ENCODE measurements around the gene COBL.
"Not testable (repeated sequence)": the region's sequence is repeated elsewhere in the genome, so short reads cannot be mapped to it uniquely, and the experiment has no call there.

Gene COBL

DNA sequence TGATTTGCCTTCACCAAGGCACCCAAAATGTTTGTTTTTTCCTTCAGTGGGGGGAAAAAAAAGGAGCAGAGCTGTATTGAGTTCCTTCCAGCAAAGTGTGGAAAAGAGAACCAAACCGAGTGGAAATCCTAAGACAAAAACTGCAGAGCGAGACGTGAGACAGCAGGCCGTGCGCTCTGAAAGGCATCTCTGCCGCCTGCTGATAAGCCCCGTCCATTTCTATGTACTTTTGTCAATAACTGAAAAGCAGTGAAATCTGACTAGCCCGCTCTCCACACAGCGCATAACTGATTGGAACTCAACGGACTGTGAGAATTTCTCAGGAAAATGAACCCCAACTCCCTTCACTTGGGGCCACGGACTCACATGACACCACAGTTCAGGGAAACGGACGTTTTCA, 83.2 kb downstream of the COBL start:
- DNase-seq (ENCODE audit: low read depth in 3 of 3): no peak

DNA sequence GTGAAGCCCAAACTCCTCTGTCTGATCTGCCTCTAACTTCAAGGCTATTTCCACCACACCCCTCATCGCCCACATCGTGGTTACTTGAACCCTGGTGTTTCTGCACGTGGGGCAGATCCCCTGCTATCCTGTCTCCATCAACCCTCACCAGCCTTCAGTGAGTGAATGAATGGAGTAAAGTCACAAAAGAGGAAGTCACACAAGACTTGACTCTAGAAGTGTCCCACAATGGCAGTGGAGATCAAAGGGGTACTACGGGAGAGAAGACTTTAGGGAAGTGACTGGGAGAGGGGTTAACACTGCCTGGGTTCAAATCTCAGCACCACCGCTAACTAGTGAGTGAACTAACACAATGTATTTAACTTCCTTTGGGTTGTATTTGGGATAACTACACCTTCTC, 85.9 kb downstream of the COBL start:
- no peak for DNase-seq (ENCODE audit: low read depth in 3 of 3)

DNA sequence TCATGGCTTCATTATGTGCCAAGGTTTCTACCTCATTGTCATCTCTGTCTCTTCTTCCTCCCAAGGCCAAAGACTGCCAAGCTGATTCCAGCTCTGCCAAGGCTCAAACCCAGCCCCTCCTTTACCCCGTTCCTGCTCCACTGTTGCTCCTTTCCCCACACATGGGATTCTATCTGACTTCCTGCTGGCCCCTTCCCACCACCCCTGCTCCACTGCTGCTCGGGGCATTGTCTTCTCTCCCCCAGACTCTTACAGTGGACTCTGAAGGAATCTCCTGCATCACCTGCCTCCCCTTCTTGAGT, 86.3 kb downstream of the COBL start:
- no peak for DNase-seq (ENCODE audit: low read depth in 3 of 3)

DNA sequence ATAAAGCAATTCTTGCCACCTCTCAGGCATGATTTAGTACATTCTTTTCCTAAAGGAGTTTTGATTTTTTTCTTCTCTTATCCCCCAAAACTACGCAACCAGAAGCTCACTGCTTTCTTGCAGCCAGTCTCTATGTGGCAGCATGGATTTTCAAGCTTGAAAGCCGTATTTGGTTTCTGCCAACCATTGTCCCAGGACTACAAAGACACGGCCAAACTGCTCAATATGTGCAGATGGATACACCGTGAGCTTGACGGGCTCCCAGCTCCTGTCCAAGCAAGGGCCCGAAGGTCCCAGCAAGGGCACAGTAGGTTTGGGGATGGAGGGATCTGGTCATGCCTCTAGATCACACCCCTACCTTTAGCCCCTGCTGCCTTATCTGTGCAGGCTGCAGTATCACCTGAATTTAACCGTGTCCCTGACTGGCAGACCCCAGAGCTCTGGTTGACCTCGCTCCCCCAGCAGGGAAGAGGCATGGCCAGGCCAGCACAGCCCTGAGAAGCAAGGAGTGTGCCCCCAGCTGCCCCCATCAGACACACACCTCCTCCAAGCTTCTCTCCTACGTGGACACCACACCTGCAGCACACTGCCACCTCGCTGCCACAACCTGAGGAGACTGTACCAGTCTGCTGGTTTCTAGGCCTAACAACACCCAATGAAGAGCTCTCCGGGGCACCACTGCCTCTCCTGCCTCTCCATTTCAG, 86.8 kb downstream of the COBL start:
- no peak for DNase-seq (ENCODE audit: low read depth in 3 of 3)

DNA sequence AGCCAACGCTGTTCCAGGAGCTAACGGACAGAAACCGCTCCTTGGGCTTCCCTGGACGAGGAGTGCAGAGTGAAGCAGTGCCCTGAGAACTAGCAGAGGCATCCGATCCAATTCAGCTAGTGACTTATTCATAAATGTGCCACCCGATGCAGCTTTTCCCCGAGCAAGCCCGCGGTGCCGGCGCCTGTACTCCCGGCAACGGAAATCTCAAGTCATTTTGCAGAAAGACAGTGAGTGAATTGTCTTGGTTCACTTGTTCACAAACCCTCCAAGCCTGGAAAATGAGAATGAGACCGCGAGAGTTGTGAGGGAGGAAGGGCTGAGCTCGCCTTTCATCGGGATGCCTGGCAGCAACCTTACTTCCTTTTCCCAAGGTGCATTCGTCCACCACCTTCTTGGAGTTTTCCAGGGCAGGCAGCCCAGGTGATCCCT, 87.5 kb downstream of the COBL start:
- DNase-seq (ENCODE audit: low read depth in 3 of 3): no peak

DNA sequence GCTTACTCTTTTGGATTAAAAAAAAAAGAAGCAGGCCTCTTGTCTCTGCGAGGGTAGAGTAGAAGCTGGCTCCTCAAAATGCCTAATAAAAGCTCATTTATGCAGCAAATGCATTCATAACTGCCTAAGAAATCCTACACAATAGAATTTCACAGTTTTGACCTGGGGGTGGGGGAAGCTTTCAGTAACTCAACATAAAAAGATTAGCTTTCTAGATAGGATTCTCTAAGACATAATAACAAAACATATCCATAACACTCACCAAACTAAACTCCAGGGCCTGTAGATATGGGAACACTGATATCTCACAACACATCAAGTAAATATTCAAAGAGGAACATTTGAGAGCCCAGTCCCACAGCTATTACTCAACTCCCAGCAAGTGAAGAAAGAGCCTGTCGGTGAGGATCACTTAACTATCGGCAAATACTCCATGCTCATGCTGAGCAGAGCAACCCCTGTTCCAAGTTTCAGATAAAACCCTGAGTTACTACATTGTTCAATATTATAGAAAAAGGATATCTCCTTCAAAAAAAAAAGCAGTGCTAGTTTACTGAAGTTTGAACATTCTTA, 88.1 kb downstream of the COBL start:
- DNase-seq (ENCODE audit: low read depth in 3 of 3): no peak

DNA sequence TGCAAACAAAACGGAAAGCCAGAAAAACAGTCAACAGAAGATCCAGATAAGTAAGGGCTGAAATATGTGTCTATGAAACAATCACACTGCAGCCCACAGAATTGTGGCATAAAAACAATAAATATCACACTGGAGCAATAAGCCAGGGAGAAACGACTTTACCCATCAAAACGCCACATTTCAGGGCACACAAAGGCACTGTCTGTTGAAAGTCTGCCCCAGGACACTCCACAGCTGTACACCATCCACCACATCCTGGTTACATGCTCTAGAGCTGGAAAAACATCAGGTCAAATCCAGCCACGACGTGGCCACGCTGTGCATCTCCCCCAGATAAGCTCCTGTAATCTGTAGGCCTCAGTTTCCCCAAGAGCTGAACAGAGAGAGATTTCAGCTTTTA, 88.7 kb downstream of the COBL start:
- no peak for DNase-seq (ENCODE audit: low read depth in 3 of 3)

DNA sequence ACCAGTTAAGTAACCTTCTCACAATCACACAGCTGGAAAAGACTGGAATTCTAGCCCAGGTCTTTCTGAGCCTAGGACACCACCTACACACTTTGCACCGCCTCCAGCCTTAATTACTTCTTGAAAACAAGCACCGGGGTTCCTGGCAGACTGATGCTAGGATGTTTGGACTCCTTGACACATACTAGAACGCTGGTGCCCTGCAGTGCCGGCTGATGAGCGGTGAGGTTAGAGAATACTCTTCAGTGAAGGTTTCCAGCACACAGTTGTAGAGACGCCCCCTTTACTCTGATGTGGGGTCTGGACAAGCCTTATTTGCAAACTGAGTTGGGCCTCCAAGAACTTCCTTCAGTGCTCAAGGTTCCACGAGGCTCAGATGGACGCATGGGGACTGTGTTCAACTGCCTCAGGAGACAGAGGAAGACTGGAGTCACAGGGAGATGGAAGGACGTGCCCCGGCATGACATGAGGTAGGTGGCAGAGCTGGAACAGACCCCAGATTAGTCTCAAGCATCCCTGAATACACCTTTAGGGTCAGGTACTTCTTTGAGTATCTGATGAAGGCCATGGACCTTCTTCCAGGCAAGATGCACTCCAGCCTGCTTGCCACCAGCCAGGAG, 89.6 kb downstream of the COBL start:
- DNase-seq (ENCODE audit: low read depth in 3 of 3): no peak

DNA sequence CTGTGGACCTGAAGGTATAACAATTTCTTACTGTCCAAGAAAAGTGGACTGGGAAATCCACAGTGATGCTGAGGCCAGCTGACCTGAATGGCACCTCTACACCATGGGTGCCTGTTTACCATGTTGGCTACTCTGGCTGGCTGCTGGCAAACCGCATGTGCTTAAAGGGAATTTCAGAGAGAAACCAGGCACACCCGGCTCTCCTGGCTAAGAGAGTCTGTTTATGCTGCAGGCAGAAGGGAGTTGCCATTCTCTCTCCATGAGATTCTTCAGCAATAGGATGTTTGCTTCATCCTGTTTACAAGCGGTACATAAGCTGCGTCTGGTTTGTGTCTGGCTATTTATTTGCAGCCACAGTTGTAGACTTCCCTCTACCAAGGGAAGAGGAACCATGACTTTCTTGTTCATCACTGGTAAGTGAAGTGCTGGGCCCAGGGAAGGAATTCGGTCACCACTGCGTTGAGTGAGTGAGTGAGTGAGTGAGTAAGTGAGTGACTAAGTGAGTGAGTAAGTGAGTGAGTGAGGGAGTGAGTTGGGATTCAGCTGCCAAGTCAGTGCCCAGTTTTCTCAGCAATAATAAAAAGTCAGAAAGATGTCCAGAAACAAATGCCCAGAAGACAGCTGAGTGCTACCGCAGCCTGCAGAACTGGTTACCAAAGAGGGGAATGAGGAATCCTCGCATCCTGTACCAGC, 90.4 kb downstream of the COBL start:
- no peak for DNase-seq (ENCODE audit: low read depth in 3 of 3)

DNA sequence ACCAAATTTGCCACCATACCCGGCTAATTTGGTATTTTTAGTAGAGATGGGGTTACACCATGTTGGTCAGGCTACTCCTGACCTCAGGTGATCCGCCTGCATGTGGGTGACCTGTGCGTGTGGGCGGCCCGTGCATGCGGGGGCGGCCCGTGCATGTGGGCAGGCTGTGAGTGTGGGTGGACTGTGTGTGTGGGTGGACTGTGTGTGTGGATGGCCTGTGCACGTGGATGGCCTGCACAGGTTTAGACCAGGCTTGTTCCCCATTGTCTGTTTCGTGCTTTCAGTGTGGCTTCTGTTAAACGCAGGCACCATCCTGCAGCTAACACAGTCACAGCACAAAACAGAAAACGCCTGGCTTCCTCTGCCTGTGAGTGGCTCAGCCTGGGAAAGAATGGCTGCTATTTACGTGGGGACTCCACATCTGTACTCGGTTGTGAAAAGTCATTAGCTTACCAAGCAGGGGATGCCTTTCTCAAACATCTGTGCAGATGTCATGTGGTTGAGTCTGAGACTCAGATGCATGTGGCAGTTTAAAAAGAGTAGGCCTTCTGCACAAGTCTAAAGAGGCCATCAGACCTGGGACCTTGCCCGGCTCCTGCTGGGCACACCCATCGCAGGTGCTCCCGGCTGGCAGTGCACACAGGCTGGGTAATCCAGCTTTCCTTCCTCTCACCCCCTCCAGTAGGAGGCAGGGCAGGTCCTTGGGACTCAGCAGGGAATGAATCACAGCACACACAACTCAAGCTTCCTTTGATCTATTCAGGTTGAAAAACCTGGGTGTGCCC, 91.6 kb downstream of the COBL start:
- no peak for DNase-seq (ENCODE audit: low read depth in 3 of 3)

DNA sequence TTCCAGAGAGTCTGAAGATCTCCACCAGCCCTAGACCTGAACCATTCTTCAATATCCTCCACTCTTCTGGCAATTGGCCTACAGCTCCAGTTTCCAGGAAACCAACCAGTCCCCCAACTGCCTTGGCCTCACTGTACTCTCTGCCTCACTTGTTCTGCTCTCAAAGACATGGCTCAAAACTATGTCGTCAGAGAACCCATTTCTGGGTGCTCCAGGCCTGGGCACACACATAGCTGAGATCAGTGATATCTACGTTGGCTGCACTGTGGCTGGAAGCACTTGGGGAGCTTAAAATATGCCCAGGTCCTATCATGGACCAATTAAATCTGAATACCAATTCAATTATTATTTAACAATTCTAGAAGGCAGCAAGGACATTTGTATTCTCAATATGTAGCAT, 93.1 kb downstream of the COBL start:
- DNase-seq (ENCODE audit: low read depth in 3 of 3): no peak

DNA sequence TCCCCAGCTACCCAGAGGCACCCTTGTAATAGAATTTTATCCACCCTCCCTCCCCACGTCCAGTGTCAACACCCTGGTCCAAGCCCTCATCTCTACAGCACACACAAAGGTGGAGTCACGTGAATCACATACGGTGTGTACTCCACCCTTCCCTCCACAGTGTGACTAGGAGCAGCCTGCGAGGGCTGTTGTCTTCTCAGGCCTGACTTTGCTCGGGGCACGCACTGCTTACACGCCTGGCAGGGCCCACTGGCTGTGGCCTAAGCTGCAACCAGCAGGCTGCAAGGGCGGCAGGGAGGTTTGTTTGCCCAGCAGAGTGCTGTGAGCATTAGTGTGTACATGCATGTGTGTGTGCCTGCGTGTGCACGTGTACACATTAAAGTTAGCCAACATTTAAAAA, 93.7 kb downstream of the COBL start:
- no peak for DNase-seq (ENCODE audit: low read depth in 3 of 3)

DNA sequence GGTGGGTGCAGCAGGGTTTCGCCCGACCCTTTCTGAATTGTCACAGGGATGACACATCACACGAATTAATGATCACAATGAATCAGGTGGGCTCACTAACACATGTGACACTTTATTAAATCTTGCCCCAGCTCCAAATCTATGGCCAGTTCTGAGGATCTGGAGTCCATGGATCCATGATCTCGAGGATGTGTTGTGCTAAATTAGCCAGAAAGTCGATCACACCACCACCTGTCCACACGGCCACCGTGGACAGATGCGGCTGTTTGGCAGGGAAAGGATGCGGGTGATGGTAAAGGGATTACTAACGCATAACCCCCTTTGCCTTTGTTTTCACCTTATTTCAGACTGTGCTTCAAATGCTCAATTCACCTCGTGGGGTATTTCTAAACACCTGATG, 96.4 kb downstream of the COBL start:
- no peak for DNase-seq (ENCODE audit: low read depth in 3 of 3)

DNA sequence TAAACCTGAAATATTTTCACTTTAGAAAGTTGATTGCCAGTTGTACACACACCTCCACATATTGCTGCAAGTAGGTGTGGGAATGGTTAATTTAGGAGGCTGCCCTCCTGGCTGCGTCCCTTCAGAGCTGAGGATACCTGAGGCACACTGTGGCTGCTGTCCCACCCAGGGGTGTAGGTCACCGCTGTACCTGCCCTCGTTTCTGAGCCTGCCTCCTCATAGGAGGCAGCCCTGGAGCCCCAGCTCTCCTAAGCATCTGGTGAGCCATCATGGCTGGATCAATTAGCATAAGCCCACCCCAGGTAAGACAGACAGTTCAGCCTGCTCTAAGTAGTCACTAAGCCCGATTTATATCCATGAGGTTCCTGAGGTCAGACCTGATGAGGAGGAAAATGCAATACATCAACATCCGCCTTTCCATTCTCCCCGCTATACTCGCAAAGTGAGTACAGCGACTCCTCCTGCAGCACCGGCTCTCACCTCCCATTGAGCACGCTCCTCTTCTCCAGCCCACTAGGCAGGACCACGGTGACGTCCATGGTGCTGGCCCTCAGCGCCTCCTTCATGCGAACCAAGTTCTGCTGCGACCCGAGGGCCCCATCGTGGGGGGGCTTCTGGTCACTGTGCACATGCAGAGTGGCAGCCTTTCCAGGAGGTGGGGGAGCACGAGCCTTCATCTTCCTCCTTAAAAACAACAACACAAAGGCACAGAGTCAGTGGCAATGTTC, 97.2 kb downstream of the COBL start:
- no peak for DNase-seq (ENCODE audit: low read depth in 3 of 3)

DNA sequence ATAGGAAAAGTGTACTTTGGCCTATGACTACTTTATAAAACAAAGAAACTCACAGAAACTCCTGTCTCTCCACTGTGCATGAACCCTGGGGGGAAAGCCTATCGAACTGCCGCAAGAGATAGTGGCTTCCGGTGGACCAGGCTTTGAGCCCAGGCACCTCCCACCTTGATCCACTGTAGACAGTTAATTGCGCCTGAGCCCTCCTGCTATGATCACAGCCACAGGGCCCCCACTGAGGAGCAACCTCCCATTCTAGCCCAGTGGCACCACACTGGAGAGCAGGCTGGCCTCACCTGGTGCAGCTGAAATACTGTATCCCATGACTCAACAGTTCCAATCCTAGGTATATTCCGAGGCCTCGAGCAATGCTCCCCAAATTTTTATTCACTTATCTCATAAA, 98.8 kb downstream of the COBL start:
- no peak for DNase-seq (ENCODE audit: low read depth in 3 of 3)

DNA sequence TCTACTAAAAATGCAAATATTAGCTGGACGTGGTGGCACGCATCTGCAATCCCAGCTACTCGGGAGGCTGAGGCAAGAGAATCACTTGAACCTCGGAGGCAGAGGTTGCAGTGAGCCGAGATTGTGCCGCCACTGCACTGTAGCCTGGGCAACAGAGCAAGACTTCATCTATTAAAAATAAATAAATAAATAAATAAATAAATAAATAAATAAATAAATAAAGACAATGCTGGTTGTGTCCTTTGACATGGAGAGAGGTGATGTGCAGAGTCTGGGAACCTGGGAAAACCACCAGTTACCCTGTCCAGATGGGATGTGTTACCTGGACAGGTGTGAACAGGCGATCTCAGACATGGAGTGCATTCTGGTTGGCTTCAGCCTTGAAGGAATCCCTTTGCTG, 102.5 kb downstream of the COBL start:
- DNase-seq (ENCODE audit: low read depth in 3 of 3): no peak

DNA sequence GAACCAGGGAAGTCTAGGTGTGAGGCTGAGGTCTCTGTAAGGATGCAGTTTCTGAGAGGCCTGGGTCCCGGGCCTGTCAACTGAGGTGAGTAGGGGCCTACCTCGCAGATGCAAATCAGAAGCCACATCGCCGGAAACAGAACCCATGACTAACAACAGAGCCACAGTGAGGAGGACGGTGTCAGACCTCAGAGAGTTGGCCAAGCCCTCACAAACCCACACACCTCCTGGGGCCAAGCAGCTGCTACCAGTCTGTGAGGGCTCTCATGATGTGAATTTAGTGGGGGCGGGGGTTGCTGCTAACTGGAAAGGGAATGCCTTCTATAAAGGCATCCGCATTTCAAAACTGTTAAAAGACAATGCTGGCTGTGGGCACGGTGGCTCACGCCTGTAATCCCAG, 103.0 kb downstream of the COBL start:
- DNase-seq (ENCODE audit: low read depth in 3 of 3): no peak

DNA sequence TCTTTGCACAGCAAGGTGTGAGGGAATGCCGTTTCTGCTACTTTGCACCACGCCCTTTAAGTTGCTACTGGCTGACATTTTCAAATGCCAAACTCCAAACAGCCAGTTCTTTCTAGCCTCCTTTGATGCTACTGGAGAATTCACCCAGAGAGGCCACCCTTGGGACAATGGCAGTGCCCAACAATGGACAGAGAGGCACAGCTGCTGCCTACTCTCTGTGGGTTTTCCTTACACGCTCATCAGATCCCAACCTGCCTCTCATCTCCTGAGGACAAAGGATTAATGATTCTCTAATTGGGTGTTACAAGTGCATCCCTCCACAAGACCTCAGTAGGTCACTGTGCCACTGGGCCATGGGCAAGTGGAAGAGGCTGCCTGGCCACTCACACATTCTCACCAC, 105.8 kb downstream of the COBL start:
- no peak for DNase-seq (ENCODE audit: low read depth in 3 of 3)

DNA sequence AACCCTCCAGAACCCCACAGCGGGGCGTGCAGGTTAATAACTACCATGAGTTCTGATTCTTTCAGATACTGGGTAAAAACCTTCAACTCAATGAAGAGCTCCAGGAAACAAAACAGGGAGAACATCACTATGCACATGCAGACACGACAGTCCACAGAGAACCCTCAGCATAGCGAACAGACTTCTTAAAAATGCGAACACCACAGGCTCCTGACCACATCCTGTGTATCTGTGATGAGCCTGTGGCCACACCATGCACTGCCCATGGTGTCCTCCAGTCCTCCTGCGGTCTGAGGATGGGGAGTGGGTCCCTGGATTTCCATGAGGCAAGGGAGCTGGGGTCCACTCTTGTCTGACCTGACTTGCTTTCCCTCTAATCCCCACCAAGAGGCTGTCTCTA, 107.2 kb downstream of the COBL start:
- no peak for DNase-seq (ENCODE audit: low read depth in 3 of 3)

DNA sequence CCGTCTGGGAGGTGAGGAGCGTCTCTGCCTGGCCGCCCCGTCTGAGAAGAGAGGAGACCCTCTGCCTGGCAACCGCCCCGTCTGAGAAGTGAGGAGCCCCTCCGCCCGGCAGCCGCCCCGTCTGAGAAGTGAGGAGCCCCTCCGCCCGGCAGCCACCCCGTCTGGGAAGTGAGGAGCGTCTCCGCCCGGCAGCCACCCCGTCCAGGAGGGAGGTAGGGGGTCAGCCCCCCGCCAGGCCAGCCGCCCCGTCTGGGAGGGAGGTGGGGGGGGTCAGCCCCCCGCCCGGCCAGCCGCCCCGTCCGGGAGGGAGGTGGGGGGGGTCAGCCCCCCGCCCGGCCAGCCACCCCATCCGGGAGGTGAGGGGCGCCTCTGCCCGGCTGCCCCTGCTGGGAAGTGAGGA, 108.5 kb downstream of the COBL start:
- not testable (repeated sequence) for DNase-seq (ENCODE audit: low read depth in 3 of 3)

DNA sequence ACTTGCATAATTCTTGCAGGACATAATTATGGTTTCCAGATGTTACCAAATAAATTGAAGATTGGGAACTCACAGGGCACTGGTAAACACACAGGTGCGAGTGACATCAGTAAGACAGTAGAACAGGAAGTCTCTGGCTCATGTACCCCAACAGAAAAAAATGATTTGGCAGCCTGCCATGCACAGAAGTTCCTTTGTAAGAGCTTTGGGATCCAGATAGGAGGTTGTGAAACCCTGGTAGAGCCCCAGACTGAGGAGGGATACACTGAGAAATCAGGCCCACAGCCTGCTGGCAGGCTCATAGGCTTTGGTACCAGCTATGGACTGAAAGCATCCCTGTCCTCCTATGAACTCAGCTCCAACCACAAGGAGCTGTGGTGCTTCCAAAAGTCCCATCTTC, 118.0 kb downstream of the COBL start:
- no peak for DNase-seq (ENCODE audit: low read depth in 3 of 3)

DNA sequence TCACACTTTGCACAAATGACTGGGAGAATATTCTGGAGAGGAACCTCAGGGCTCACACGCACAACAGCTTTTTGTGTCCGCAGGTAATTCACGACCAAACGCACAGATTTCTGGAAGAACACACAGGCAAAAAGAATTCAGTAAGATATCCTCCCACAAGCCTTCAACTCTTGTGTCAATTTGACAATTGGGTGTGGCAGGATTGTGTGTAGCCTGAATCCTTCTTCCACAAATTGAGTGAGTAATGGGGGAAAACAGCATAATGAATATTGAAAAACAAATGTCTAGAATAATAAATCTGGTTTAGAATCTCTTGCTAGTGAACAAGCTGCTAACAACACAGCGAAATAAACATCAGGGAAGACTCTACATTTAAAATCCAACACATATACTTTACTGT, 125.6 kb downstream of the COBL start:
- no peak for DNase-seq (ENCODE audit: low read depth in 3 of 3)
